ENCODE results near the gene CDH24. TPM values are rescaled to one million over a fixed set of nuclear protein-coding genes. Genes with fewer than 3 reads are reported as not detected.

CDH24 gene
- total and polyA plus RNA-seq, 2 of the 8 experiments (the other 6 are each of a cell fraction or from before 2014, with no cell fraction given): 18.1 to 27.6 TPM

- no peak for TF ChIP-seq MAX (IDR thresholded peaks at IDR 0.05)
- TF ChIP-seq ATF2 (IDR thresholded peaks at IDR 0.05; ENCODE audit: low read length): no peak
- no peak for TF ChIP-seq SP1 (IDR thresholded peaks at IDR 0.05; ENCODE audit: low read depth, low read length)
- no peak for TF ChIP-seq TAF1 (IDR thresholded peaks at IDR 0.05; ENCODE audit: low read depth, low read length)
- TF ChIP-seq RAD21 (IDR thresholded peaks at IDR 0.05 in 1 of 2, conservative IDR thresholded peaks at IDR 0.05 in 1 of 2; ENCODE audit: low read depth in 2 of 2, low read length in 2 of 2): no peak
- TF ChIP-seq SRF (IDR thresholded peaks at IDR 0.05; ENCODE audit: low read depth, low read length): no peak
- no peak for TF ChIP-seq SP4 (IDR thresholded peaks at IDR 0.05; ENCODE audit: low read length)
Observed at GRCh38 chr14:23101986-23102625, 44.8 kb upstream of the CDH24 start (continued).

Measured in H1 (cell line).